Stimulated activated CD4-positive, alpha-beta T cell treated with anti-CD3 and anti-CD28 coated beads, TNF-alpha, amount 100 ng/mL, for 1 hour (primary cell): Measurements from ENCODE around the gene MAST3.
A peak's percentile ranks its signal among the peaks of the same experiment; 100 is the strongest.
"Not testable (repeated sequence)": the region's sequence is repeated elsewhere in the genome, so short reads cannot be mapped to it uniquely, and the experiment has no call there.

Experiments used
- DNase-seq, 3 donors: peaks; one replicate each; pipeline ENCODE4 v3.0.0-alpha.2; 2020; ENCODE audit warnings: low read depth in 3 of 3, low spot score in 1 of 3

MAST3 gene

DNA sequence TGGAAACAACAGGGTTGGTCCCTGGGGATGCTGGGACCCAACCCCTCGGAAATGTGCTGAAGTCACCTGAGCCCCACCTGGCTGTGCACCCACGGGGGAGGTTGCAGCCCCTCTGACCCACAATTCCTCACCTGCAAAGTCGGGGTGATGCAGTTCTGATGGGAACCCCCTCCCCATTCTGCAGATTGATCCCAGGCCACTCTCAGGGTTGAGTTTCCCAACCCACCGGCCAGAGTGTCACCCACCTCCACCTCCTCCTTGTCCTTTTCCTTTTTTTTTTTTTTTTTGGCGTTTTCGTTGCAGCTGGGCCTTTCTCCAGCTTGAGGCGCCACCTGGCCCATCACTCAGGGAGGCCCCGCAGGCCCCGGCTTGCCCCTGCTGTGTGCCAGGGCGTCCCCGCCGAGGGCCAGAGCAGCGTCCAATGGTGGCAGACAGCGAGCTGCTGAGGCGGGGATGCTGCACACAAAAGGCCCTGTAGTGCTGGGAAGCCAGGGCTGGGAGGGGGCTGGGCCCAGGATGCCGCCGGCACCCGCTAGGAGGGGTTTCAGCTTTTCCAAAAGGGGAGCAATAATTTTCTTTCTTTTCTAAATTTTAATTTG lies 60.0 kb downstream of the MAST3 start:
- DNase-seq, result no peak

DNA sequence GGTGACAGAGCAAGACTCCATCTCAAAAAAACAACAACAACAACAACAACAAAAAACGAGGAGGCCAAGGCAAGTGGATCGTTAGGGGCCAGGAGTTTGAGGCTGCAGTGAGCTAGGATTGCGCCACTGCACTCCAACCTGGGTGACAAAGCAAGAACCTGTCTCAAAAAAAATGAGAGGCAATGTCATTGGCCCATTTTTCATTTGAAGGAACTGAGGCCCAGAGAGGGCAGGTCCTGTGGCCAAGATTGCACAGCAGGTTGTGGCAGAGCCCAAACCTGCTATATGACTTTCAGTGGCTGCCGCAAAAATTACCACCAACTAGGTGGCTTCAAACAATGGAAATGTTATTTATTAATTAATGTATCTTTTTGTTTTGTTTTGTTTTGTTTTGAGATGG lies 60.9 kb downstream of the MAST3 start:
- DNase-seq, result no peak

DNA sequence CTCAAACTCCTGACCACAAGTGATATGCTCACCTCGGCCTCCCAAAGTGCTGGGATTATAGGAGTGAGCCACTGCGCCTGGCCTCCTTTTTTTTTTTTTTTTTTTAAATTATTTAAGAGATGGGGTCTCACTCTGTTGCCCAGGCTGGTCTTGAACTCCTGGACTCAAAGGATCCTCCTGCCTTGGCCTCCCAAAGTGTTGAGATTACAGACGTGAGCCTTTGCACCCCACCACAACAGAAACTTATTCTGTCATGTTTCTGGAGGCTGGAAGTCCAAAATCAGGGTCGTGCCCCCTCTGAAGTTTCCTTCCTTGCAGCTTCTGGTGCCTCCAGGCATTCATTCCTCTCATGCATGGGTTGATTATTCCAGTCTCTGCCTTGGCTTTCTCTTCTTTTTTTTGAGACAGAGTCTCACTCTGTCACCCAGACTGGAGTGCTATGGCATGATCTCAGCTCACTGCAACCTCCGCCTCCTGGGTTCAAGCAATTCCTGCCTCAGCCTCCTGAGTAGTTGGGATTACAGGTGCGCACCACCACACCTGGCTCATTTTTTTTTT lies 61.6 kb downstream of the MAST3 start:
- not testable (repeated sequence) for DNase-seq

DNA sequence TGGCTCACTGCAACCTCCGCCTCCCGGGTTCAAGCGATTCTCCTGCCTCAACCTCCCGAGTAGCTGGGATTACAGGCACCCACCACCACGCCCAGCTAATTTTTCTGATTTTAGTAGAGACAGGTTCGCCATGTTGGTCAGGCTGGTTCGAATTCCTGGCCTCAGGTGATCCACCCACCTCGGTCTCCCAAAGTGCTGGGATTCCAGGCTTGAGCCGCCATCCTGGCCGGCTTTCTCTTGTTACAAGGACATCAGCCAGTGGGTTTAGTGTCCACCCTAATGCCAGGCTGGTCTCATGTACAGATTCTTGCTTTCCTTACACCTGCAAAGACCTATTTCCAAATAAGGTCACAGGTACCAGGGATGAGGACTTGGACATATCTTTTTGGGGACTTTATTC lies 62.2 kb downstream of the MAST3 start:
- DNase-seq, result no peak

DNA sequence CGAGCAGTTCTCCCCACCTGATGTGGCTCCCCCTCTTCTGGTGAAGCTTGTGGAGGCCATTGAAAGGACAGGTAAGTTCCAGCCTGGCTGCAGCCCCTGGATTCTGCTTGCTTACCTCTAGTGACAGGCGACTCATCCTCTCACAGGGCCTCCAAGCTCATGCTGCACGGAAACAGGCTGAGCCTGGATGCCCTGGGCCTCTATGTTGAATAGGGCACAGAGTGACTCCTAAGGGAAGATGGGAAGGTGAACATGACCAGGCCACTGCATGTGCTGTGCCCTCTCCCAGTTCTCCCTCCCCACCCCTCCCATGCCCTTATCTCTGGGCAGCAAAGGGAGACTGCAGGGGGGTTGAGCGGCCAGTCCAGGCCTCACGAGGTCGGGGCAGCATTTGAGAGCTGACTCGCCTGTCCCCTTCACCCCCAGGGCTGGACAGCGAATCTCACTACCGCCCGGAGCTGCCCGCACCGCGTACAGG lies 63.0 kb downstream of the MAST3 start:
- no peak for DNase-seq

DNA sequence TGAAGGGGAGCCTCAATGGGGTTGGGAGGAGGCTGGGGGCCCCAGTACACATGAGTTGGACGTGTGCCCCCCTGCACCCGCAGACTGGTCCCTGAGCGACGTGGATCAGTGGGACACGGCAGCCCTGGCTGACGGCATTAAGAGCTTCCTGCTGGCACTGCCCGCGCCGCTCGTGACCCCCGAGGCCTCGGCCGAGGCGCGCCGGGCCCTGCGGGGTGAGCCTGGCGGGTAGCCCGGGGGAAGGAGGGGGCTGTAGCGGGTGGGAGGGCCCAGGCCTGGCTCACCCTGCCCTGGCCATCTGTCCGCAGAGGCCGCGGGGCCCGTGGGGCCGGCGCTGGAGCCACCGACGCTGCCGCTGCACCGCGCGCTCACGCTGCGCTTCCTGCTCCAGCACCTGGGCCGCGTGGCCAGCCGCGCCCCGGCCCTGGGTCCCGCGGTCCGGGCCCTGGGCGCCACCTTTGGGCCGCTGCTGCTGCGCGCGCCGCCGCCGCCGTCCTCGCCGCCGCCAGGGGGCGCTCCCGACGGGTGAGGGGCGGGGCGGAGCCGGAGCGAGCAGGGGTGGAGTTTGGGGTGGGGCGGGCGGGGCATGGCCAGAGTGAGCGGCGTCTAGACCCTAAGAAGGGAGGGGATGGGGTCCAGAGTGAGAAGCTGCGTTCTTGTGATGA lies 63.5 kb downstream of the MAST3 start:
- peak; percentile 47 to 86 (median 79) for DNase-seq

DNA sequence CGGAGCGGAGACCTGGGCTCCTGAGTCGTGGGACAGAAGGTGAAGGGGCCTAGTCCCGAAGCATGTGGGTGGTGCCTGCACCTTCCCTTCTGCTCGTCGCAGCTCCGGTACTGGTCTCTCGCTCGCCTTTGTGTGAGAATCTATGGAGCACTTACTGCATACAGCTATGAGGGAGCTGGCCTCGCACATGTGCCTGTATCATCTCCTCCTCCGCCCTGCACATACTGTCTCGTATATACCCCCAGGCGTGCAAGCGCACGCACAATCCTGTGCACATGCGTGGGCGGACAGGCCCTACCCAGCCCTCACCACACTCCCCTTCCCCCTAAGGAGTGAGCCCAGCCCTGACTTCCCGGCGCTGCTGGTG lies 64.0 kb downstream of the MAST3 start:
- no peak for DNase-seq

DNA sequence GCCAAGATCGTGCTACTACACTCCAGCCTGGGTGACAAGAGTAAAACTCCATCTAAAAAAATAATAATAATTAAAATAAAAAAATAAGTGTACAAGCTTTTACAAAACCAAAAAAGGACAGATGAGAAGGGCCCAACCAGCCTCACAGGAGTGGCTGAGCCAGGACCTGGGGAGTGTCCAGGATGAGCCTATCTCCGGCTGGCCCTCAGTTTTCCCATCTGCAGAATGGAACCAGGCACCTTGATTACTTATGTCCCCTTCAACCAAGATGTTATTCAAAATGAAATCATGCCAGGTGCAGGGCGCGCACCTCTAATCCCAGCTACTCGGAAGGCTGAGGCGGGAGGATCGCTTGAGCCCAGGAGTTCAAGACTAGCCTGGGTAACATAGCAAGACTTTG lies 66.5 kb downstream of the MAST3 start:
- DNase-seq, result no peak

DNA sequence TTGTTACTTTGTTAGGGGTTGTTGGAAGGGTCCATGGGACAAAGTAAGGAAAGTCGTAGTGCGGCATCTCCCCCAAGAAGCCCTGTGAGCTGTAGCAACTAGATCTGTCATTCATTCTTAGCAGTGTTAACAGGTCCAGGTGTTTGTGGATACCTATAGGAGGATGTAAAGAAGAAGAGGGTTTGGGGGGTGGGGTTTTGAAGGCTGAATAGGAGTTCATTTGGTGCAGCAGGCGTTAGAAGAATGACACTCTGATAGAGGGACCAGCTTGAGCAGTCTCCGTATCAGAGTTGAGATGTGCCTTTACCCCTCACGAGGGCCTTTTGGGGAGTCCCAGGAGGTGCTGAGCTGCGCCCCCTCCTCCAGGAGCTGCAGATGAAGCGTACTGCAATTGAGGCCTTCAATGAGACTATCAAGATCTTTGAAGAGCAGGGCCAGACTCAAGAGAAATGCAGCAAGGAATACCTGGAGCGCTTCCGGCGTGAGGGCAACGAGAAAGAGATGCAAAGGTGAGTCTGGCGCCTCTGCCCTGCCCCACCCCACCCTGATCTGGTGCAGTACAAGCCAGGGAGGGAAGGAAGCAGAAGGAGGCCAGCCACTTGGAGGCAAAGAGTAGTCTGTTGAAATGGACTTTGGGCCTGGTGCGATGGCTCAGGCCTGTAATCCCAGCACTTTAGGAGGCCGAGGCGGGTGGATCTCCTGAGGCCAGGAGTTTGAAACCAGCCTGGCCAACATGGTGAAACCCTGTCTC lies 68.4 kb downstream of the MAST3 start:
- DNase-seq, result no peak

DNA sequence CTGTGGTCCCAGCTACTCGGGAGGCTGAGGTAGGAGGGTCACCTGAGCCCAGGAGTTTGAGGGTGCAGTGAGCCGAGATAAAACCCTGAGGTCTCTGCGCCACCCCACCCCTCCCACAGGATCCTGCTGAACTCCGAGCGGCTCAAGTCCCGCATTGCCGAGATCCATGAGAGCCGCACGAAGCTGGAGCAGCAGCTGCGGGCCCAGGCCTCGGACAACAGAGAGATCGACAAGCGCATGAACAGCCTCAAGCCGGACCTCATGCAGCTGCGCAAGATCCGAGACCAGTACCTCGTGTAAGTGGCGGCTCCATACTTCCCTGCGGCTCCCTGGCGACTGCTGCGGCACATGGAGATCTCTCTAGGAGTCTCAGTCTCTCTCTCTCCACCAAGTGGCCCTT lies 69.4 kb downstream of the MAST3 start:
- no peak for DNase-seq

DNA sequence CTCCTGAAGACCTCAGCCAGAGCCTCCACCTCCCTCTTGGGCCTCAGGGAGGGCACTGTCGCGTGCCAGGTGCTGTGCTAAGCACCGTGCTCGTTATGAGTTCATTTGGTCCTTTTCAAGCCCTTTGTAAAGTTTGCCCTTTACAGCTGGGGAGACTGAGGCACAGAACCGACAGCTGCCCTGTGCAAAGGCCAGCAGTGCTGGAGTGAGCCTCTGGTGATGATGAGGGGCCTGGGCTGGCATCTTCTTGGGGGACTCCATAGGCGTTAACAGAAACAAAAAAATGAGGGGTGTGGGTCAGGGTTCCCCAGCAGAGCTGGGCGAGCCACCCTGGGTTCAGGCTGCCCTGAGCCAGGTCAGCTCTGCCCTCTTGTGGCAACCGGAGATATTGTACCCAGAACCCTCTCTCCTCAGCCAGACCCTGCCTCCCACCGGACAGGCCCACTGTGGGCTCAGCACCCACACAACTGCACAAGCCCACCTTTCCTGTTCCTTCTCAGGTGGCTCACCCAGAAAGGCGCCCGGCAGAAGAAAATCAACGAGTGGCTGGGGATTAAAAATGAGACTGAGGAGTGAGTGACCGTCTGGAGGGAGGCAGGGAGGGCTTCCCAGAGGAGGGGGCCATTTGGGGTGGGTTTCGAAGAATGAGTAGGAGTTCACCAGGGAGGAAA lies 70.5 kb downstream of the MAST3 start:
- DNase-seq, result peak in 1 of 3 donors; percentile 44

DNA sequence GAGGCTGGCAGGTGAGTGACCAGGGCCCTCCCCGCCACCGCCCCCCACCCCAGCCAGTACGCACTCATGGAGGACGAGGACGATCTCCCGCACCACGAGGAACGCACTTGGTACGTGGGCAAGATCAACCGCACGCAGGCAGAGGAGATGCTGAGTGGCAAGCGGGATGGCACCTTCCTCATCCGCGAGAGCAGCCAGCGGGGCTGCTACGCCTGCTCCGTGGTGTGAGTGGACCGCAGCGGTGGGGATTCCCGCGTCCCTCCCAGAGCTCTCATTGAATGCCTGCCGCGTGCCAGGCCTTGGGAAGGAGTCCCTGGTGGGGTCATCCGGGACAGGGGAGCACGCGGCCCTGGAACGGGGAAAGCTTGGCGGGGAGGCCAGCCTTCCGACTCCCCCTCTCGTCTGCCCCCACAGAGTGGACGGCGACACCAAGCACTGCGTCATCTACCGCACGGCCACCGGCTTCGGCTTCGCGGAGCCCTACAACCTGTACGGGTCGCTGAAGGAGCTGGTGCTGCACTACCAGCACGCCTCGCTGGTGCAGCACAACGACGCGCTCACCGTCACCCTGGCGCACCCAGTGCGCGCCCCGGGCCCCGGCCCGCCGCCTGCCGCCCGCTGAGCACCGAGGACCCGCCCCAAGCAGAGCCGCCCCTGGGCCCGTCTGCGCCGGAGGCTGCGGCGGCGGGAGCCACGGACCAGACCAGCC lies 71.2 kb downstream of the MAST3 start:
- no peak for DNase-seq

DNA sequence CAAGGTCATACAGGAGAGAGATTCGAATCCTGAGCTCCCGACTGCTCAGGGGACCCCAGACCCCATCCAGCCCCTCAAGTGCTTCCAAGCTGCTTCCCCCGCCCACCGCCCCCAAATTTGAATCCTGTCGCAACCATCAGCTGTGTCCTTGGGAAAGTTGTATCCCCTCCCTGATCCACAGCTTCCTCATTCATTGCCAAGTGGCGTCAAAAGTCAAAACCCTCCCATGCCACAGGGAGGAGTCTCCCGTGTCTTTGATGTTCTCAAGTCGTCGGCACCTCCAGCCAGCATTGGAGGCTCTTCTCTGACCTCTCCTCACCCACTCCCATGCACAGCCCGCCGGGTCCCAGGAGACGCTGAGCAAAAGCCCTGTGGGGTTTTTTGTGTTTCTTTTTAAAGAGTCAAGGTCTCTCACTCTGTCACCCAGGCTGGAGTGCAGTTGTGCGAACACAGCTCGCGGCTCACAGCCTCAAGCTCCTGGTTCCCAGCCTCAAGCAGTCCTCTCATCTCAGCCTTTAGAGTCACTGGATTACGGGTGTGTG lies 73.2 kb downstream of the MAST3 start:
- no peak for DNase-seq

DNA sequence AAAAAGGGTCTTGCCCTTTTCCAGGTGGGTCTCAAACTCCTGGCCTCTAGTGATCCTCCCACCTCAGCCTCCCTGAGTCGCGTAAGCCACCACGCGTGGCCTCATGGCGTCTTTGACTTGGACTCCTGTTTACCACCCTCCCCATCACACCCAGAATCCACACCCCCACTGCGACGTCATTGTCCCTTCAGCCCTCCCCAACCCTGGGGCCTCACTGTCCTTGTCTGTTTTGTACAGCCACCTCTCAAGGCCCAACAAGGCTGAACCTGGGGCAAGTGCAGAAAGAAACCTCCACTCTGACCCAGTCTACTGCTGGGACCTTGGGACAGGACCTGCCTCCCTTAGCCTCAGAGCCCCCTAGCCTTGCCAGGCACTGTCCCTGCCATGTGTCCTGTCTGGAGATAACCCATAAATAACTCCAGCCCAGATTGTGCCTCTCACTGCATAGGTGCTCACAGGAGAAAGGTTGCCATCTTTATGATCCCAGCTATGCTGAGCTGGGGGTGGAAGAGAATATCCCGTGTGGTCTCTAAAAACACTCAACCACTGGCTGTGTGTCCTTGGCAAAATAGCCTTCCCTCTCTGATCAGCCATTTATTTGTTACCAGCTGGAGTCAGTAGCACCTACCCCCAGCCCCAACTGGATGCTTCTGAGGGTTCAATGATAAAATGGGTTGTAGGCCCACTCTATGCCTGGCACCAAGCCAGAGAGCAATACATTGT lies 74.2 kb downstream of the MAST3 start:
- DNase-seq, result no peak

DNA sequence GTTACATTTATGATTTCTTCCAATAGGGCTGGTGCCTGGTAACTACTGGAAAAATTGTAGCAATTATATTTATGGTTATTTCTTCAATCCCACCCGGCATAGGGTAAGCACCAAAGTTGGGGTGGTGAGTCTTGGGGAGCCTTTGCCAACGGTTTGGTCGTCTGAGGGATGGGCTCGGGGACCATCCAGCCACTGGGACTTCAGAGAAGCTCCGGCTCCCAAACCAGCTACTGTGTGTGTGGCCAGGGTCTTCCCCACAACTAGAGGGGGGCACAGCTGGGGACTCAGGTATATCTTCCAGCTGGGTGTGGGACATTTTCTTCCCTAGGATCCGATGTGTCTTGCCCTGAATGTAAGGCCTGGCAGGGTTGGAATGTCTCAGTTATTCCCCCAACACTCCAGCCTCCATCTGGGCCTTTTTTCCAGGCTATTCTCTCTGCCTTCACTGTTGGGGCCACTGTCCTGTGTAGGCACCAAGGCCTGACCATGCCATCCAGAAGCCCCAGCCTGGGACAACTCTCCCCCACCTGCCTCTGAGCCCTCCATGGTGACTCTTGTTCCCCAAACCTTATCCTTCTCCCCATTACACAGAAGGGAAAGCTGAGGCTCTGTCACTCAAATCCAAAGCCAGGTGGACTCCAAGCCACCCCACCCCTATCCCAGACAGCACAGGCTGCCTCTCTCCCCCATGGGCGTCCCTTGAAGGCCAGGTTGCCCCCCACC lies 74.9 kb downstream of the MAST3 start:
- no peak for DNase-seq

DNA sequence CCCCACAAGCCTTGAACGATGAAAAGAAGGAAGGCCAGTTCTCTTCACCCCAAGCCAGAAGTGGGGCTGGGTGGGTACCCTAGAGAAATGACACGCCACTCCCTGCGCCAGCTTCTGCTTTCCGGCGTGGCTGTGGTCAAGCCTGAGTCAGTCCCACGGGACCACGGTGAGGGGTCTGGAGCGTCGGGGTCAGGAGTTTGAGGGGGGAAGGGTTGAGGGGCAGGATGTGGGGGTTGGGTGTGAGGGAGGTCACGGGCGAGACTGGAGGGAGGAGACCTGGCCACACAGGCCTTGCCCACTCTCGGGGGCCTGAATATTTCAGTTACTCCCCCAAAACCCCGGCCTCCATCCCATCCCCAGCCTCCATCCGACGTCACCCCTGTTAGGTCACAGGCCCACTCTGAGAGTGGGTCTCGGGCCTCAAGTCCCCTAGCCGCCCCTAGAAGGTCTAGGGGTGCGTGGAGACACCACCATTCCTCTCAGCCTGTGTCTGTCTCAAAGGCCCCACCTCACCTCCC lies 75.5 kb downstream of the MAST3 start:
- no peak for DNase-seq

DNA sequence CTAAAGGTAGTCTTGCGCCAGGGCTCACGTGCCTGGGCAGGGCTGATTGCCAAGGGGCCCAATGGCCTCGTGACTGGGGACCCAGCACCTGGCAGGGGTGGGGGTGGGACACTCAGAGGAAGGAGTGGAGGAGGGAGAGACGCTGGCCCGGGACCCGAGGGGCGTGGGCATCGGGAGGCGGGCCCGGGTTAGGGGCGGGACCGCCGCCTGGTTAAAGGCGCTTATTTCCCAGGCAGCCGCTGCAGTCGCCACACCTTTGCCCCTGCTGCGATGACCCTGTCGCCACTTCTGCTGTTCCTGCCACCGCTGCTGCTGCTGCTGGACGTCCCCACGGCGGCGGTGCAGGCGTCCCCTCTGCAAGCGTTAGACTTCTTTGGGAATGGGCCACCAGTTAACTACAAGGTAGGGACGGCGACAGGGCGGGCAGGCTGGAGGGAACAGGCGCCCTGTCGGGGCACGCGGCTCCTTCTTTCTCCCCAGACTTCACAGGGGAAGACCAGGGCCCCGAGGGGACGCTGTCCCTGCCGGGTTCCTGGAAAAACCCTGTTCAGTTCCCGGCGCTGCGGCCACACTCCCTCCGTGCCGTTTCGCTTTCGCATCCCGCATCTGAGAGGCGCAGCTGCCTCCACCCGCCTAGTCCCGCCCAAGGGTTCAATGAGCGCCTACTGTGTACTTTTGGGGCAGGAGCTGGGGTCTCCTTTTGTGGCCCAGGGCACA lies 76.2 kb downstream of the MAST3 start, which contains the start of gene IFI30:
IFI30 (plus strand) TSS at position 242 of the 717 bp plus-strand sequence; CDS start at position 271, 29 bp downstream.
- DNase-seq, result peak in 2 of 3 donors; percentile 29 to 45

DNA sequence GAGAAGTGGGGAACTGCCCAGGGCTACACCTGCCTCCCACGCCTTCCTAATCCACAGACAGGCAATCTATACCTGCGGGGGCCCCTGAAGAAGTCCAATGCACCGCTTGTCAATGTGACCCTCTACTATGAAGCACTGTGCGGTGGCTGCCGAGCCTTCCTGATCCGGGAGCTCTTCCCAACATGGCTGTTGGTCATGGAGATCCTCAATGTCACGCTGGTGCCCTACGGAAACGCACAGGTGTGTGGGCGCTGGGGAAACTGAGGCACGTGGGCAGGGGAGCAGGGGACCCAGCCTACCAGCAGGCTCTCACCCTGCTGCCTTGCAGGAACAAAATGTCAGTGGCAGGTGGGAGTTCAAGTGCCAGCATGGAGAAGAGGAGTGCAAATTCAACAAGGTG lies 77.4 kb downstream of the MAST3 start:
- DNase-seq, result no peak
